OCI-LY3 (cell line): ENCODE results near the gene ITGAX.

Source experiments
- H2AFZ ChIP-seq: fragments of 200-600, 300-600 bp; shearing (Covaris generic); 2 replicates; pipeline ENCODE4 v1.6.0; 2014; ENCODE audit warnings: antibody characterized with exemption, low read depth, low read length
- H3K27ac ChIP-seq: fragments of 200-600, 300-600 bp; sonication (generic); 2 replicates; pipeline ENCODE4 v1.5.1; 2014; ENCODE audit warnings: mild to moderate bottlenecking, low read length, moderate library complexity, mixed read lengths
- H3K27me3 ChIP-seq: fragments of 200-600, 300-600 bp; sonication (generic); 2 replicates; pipeline ENCODE4 v1.6.1; 2014; ENCODE audit warnings: low read depth, low read length, mixed read lengths
- H3K36me3 ChIP-seq: fragments of 200-600, 300-600 bp; sonication (generic); replicated peaks from 2 replicates; pipeline ENCODE3; 2014; ENCODE audit warnings: low read depth, low read length, mixed read lengths
- H3K4me1 ChIP-seq: fragments of 300-600, 200-600 bp; sonication (generic); 2 replicates; pipeline ENCODE4 v1.6.1; 2014; ENCODE audit warnings: low read length, mixed read lengths
- H3K4me2 ChIP-seq: fragments of 200-600, 300-600 bp; sonication (generic); 2 replicates; pipeline ENCODE4 v1.6.1; 2014; ENCODE audit warnings: low read length, mixed read lengths
- H3K4me3 ChIP-seq: fragments of 300-600, 200-600 bp; sonication (generic); 2 replicates; pipeline ENCODE4 v1.5.1; 2014; ENCODE audit warnings: antibody characterized with exemption, mild to moderate bottlenecking, low read length, moderate library complexity
- H3K79me2 ChIP-seq: fragments of 300-600, 200-600 bp; shearing (Covaris generic); 2 replicates; pipeline ENCODE4 v1.6.1; 2014; ENCODE audit warnings: mild to moderate bottlenecking, low read length, mixed read lengths
- H3K9ac ChIP-seq: fragments of 300-600, 200-600 bp; shearing (Covaris generic); 2 replicates; pipeline ENCODE4 v1.6.0; 2014; ENCODE audit warnings: mild to moderate bottlenecking, low read length, moderate library complexity
- H3K9me3 ChIP-seq: fragments of 200-600, 300-600 bp; shearing (Covaris generic); 2 replicates; pipeline ENCODE4 v1.6.1; 2014; ENCODE audit warnings: low read length, mixed read lengths; ENCODE audit not compliant: insufficient read depth
- H4K20me1 ChIP-seq: fragments of 200-600, 300-600 bp; sonication (generic); 2 replicates; pipeline ENCODE4 v1.6.1; 2016; ENCODE audit warnings: low read length, mixed read lengths; ENCODE audit not compliant: insufficient read depth
- EZH2phosphoT487 ChIP-seq: fragments of 200-600 bp; shearing (Covaris generic); IDR thresholded peaks from 2 replicates; pipeline ENCODE4 v1.6.1; 2018; ENCODE audit warnings: antibody characterized with exemption, mixed run types, low read depth
- TF ChIP-seq, protein P1 (sequence below): fragments of 200-600, 300-600 bp; sonication (generic); IDR thresholded peaks from 2 replicates; pipeline ENCODE4 v1.5.1; 2014; ENCODE audit warnings: antibody characterized with exemption, low read length, low read depth

The ITGAX gene

DNA sequence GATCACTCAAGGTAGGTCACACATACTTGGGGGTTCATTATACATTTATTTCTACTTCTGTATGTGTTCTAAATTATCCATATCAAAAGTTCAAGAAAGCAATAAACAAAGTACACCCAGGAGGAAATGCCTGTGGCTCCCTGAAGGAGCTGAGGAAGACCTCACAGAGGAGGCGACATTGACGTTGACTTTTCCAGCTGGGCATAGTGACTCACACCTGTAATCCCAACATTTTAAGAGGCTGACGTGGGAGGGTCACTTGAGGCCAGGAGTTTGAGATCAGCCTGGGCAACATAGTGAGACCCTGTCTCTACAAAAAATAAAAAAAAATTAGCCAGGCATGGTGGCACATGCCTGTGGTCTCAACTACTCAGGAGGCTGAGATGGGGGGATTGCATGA, 54.5 kb downstream of the ITGAX start:
- H3K4me2 ChIP-seq = no peak overlapping the region

DNA sequence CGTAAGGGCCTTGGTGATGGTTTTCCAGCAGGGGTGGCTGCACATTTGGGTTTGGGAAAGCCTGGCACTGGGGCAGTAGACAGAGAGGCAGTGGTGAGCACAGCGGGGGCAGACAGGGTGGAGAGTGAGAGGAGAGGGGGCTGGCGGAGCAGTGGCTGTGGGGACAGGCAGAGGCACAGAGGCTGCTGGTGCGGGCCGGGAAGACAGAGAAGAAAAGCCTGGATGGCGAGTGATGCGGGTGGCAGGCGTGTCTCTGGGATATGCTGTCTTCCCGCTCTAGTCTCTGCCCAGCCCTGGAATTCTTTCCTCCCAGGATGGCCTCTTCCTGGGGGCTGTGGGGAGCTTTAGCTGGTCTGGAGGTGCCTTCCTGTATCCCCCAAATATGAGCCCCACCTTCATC, 55.1 kb downstream of the ITGAX start:
- Histone ChIP-seq H3K27ac (no peak overlapping the region), H4K20me1 (no peaks in the 10 kb centered on the region), H3K79me2 (no peaks in the 10 kb centered on the region), H3K27me3 (no peaks in the 10 kb centered on the region), H2AFZ (no peak overlapping the region), H3K9ac (no peak overlapping the region), H3K36me3 (no peaks in the 10 kb centered on the region), H3K4me3 (no peak overlapping the region), H3K4me1 (no peaks in the 10 kb centered on the region), H3K9me3 (no peaks in the 10 kb centered on the region), H3K4me2 (no peak overlapping the region)
- TF ChIP-seq, protein P1, sequence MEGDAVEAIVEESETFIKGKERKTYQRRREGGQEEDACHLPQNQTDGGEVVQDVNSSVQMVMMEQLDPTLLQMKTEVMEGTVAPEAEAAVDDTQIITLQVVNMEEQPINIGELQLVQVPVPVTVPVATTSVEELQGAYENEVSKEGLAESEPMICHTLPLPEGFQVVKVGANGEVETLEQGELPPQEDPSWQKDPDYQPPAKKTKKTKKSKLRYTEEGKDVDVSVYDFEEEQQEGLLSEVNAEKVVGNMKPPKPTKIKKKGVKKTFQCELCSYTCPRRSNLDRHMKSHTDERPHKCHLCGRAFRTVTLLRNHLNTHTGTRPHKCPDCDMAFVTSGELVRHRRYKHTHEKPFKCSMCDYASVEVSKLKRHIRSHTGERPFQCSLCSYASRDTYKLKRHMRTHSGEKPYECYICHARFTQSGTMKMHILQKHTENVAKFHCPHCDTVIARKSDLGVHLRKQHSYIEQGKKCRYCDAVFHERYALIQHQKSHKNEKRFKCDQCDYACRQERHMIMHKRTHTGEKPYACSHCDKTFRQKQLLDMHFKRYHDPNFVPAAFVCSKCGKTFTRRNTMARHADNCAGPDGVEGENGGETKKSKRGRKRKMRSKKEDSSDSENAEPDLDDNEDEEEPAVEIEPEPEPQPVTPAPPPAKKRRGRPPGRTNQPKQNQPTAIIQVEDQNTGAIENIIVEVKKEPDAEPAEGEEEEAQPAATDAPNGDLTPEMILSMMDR = no peak
- no peak for TF ChIP-seq EZH2phosphoT487

More for the DNA sequence above, 54.5 kb downstream of the ITGAX start:
- Histone ChIP-seq H3K9me3 (no peaks in the 10 kb centered on the region), H3K27ac (no peak overlapping the region), H3K4me3 (no peak overlapping the region), H3K9ac (no peak overlapping the region), H4K20me1 (no peaks in the 10 kb centered on the region), H3K4me1 (no peaks in the 10 kb centered on the region), H3K27me3 (no peaks in the 10 kb centered on the region), H2AFZ (no peak overlapping the region), H3K36me3 (no peaks in the 10 kb centered on the region), H3K79me2 (no peaks in the 10 kb centered on the region)
- TF ChIP-seq, protein P1 = no peak
- TF ChIP-seq EZH2phosphoT487 = no peak

DNA sequence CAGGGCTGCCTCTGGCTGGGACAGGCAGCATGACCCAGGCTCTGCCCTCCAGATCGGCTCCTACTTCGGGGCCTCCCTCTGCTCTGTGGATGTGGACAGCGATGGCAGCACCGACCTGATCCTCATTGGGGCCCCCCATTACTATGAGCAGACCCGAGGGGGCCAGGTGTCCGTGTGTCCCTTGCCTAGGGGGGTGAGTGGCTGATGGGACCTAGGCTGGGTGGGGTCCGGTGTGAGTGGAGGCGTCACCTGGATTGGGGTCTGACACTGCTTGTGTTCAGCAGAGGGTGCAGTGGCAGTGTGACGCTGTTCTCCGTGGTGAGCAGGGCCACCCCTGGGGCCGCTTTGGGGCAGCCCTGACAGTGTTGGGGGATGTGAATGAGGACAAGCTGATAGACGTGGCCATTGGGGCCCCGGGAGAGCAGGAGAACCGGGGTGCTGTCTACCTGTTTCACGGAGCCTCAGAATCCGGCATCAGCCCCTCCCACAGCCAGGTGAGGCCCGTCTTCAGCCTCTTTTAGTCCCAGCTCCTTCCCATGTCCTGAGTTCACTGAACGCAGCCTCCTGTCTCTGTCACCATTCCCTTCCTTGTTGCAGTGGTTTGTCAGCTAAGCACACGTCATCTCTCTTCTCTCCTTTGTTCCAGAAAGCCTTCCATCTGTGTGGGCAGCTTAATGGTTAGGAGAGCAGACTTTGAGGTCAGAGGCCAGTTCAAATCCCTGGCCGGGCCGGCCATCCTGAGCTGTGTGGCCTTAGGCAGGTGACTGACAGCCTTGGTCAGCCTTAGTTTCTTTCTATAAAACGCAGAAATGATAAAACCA, 56.3 kb downstream of the ITGAX start:
- Histone ChIP-seq H3K4me2 (no peak overlapping the region), H3K27me3 (no peaks in the 10 kb centered on the region; the same call in 1 of the 2 replicates), H3K36me3 (no peaks in the 10 kb centered on the region), H3K4me1 (no peaks in the 10 kb centered on the region), H3K4me3 (no peak overlapping the region), H3K27ac (no peak overlapping the region), H3K79me2 (no peaks in the 10 kb centered on the region), H4K20me1 (no peaks in the 10 kb centered on the region), H2AFZ (no peak overlapping the region), H3K9me3 (no peaks in the 10 kb centered on the region), H3K9ac (no peak overlapping the region)
- no peak for TF ChIP-seq EZH2phosphoT487
- TF ChIP-seq, protein P1 = no peak

DNA sequence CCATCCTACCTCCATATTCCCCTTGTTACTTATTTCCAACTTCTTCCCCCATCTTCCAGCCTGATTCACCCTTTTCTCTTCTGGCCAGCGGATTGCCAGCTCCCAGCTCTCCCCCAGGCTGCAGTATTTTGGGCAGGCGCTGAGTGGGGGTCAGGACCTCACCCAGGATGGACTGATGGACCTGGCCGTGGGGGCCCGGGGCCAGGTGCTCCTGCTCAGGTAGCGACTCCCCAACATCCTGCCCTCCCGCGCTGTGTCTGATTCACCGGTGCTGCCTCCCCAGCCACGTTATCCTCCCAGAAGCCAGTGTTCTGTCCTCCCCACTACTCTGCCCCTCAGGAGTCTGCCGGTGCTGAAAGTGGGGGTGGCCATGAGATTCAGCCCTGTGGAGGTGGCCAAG, 57.8 kb downstream of the ITGAX start:
- Histone ChIP-seq H3K9ac (no peak overlapping the region), H3K4me2 (no peak overlapping the region), H3K27ac (no peak overlapping the region), H3K4me1 (no peaks in the 10 kb centered on the region), H2AFZ (no peak overlapping the region), H3K9me3 (no peaks in the 10 kb centered on the region), H4K20me1 (no peaks in the 10 kb centered on the region), H3K79me2 (no peaks in the 10 kb centered on the region), H3K4me3 (no peak overlapping the region), H3K27me3 (peaks cover 3% of the 10 kb centered on the region; the same call in 1 of the 2 replicates), H3K36me3 (no peaks in the 10 kb centered on the region)
- no peak for TF ChIP-seq EZH2phosphoT487
